Activated CD4-positive, alpha-beta T cell treated with anti-CD3 and anti-CD28 coated beads, Interleukin-2, amount 50 U/mL, for 4 hours (primary cell): ENCODE measurements around the gene SERPINB6.
"Not testable (repeated sequence)": the region's sequence is repeated elsewhere in the genome, so short reads cannot be mapped to it uniquely, and the experiment has no call there.

Experiments used
- DNase-seq, 2 experiments: peaks; one replicate each; pipeline ENCODE4 v3.0.0-alpha.2; 2020

Gene SERPINB6

DNA sequence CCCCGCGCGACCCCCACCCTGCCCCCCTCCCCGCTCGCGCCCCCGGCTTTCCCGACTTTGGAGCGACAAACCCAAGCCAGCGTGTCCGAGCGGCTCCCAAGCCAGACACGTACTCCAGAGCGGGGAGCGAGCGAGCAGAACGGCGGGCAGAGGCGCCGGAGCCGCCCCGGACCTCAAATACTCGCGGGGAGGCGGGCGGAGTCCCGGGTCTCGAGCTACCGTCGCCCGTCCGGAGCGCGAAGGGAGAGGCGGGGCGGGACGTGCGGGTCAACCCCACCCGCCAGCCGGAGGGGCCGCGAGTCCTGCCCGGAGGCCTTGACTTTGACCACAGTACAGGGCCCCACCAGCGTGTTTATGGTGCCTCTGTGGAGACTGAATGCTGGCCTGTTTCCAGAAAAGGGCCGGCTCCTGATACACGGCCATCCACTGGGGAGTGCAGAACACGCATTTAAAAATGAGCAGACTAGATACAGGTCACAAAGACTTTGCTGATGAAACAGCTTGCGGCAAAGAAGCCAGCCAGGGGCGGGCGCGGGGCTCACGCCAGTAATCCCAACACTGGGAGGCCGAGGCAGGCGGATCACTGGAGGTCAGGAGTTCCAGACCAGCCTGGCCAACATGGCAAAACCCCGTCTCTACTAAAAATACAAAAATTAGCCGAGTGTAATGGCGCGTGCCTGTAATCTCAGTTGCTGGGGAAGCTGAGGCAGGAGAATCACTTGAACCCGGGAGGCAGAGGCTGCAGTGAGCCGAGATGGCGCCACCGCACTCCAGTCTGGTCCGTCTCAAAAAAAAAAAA lies at the start of gene SERPINB6:
Gene SERPINB6, minus strand, starts transcription at position 148 of the 799 bp plus-strand sequence. CDS start 12,235 bp downstream, outside the sequence.
- peak; percentile 18 to 19 for DNase-seq

DNA sequence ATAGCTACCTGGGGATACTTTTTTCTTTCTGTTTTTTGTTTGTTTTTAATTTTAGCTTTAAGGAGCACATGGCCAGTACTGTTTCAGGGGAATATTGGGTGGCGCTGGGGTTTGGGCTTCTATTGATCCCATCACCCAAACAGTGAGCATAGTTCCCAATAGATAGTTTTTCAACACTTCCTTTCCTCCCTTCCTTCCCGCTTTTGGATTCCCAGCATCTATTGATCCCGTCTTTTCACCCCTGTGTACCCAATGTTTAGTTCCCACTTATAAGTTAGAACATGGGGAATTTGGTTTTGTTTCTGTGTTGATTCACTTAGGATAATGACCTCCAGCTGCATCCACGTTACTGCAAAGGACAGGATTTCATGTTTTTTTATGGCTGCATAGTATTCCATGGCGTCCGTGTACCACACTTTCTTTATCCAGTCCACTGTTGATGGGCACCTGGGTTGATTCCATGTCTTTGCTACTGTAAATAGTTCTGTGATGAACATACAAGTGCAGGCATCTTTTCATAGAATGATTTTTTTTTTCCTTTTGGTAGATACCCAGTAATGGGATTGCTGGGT lies 48.5 kb upstream of the SERPINB6 start:
- no peak for DNase-seq

DNA sequence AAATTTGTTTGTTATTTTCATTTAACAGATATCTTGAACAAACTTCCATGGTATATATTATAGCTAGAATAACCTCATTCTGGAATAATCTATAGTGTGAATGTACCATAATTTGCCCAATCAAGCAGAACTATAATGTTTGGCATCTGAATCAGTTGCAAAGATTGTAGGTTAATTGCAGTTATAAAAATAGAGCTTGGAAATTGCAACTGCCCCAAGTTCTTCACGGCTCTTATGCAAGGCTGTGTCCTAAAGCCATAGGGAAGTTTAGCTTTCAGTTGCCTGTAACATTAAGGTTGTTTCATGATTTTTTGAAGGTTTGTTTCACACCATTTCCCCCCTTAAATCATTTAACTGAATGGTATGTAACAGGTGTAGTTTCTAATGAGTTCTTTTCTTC lies 47.7 kb upstream of the SERPINB6 start:
- no peak for DNase-seq

DNA sequence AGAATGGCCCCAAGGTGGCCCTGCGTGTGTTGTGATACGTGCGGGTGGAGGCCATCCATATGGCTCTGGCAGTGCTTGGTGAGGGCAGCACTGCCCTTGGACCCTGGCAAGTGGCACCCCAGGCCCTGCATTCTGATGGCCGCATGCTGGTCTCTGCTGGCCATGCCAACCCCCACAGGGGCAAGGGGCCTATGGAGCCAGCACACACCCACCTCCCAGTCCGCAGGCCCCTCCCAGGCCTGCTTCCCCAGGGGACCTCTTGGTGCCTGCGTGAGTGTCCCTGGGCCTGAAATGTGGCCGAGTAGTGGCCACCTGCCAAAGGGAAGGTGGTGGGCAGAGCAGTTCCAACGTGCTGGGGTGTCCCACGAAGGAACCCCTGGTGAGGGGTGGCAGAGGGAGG lies 45.9 kb upstream of the SERPINB6 start:
- DNase-seq: no peak

DNA sequence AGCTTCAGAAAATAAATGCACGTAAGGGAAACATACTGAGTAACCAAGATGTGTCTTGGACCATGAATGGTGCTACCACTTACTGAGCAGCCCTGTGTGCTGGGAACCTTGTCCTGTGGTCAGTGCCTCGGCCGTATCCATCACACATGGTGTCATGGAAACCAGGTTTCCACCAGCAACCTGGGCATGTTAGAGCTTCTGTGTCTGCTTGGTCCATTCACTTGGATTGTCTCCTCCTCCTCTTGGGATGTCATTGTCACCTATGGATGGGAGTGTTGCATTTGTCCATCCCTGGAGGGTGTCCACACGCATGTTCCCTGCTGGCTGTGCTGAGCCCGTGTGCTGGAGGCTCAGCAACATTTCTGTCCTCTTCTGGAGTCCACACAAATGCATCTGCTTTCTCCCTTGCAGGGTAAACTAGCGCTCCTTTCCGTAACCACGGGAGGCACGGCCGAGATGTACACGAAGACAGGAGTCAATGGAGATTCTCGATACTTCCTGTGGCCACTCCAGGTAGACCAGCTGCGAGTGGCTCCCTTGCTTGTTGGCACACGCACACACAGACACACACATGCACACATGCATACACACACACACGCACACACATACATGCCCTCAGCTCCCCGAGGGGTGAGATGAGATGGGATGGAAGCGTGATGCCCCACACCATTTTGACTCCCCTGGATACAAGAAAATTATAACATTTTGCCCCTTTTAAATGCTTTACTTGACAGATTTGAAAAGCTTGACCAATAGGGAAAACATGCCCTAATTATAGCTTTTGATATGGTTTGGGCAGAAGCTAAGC lies 45.3 kb upstream of the SERPINB6 start:
- DNase-seq: no peak

DNA sequence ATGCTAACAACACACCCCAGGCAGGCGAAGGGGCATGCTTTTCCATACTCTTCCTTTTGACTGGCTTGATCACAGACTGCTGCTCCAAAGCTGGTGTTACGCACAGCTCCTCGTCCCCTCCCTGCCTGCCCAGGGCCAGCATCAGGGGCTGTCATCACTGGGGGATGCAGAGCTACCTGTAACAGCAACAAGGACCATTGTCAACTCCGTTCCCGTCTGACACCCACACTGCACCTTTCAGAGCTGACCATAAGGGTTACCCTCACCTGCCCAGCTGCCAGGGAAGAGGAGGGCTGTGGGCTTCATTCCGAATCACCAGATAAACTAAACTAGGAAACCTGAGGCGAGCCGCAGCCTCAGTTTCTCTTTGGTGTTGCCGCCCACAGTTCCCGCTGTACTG lies 43.8 kb upstream of the SERPINB6 start:
- DNase-seq: no peak

DNA sequence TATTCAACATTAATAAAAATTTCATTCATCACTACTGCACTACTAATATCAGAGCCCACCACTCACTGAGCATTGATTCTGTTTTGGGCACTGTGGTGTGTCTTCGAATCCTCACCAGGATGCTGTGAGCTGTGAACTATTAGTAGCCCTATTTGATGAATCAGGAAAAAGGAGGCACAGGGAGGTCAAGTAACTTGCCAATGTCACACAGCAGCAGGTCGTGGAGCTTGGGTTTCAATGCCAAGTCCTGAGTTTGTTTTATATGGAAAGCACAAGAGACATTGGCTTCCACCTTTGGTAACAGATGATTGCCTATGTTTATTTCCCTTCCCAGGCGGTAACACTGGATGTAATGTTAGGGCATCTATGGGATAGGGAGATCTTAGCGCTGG lies 43.3 kb upstream of the SERPINB6 start:
- no peak for DNase-seq

DNA sequence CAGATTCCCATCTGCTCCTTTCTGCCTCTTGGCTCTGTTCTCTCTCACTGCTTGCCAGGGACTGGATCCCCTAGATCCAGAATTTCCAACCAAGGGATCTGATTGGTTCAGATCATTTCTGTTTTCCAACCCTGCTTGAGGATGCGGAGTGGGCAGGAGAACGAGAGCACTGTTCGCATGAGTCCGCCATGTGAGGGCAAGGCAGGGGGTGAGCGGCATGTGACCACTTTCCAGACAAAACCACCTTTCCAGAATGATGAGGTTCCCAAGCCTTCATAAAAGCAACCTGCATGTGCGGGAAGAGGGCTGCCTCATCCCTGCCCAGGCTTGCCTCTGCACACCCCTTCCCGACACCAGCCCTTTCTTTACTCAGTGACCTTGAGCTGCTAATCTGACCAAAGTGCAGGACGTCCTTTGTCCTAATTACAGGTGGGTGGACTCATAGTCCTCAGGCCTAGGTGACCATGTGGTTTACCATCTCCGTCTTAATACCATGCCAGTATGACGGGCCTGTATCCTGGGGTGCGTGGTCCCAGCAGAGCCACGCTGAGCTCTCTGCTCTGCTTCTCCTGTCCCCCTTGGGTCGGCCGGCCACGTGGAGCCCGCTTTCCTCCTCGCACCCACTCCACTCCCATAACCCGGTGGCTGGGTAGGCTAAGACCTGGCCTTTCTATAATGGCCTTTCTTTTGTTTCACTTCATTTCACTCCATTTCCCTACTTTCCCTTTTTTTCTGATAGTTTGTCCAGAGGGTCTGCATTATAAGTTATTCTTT lies 42.7 kb upstream of the SERPINB6 start:
- DNase-seq: no peak

DNA sequence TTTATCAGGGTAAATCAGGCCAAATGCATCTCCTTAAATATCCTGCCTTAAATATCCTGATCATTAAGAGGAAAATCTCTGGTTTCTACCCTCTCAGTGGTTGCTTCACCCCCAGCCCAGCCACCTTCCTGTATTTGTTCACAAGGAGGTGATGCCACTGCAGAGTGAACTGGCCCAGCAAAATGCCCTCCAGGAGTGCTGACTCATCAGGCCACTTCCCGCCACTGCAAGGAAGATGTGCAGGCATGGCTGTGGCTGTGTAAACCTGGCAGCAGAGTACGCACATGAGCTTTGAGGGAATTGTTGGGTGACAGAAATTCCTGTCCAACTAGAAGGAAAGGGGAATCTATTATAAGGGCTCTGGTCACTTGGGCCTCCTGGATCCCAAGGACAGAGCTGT lies 42.1 kb upstream of the SERPINB6 start:
- no peak for DNase-seq

DNA sequence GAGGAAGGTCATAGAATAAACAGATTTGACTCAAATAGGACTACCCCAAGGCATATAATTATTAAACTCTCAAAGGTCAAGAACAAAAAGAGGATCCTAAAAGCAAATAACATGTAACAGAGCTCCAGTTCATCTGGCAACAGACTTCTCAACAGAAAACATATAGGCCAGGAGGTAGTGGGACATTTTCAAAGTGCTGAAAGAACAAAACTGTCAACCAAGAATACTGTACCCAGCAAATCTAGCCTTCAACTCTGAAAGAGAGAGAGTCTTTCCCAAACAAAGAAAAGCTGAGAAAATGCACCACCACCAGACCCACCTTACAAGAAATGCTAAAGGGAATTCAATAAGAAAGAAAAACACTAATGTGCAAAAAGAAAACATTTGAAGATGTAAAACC lies 40.2 kb upstream of the SERPINB6 start:
- no peak for DNase-seq

DNA sequence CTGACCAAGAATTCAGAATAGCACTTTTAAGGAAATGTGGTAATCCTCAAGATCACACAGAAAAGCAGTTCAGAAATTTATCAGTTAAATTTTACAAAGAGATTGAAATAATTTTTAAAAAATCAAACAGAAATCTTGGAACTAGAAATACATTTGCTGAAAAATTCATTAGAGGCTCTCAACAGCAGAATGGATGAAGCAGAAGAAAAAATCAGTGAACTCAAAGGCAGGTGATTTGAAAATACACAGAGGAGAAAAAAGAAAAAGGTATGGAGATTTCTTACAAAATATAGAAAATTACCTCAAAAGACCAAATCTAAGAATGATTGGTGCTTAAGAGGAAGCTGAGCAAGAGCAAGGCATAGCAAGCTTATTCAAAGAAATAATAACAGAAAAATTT lies 39.8 kb upstream of the SERPINB6 start:
- no peak for DNase-seq

DNA sequence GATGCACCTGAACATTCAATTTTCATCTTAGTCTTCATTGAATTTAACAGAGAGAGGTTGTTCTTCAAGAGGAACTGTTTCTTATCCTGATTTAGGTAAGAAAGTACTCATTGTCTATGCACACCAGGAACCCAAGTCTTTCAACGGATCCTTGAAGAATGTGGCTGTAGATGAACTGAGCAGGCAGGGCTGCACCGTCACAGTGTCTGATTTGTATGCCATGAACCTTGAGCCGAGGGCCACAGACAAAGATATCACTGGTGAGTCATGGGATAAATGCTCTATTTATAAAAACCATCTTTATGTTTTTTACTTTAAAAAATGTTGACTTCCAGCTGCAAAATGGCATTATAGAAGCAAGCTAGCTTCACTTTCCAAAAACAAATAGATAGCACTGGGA lies 38.6 kb upstream of the SERPINB6 start:
- DNase-seq: no peak

DNA sequence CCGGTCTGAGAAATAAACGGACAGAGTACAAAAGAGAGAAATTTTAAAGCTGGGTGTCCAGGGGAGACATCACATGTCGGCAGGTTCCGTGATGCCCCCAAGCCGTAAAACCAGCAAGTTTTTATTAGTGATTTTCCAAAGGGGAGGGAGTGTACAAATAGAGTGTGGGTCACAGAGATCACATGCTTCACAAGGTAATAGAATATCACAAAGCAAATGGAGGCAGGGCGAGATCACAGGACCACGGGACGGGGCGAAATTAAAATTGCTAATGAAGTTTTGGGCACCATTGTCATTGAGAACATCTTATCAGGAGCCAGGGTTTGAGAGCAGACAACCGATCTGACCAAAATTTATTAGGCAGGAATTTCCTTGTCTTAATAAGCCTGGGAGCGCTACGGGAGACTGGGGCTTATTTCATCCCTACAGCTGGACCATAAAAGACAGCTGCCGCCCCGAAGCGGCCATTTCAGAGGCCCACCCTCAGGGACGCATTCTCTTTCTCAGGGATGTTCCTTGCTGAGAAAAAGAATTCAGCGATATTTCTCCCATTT lies 37.4 kb upstream of the SERPINB6 start:
- not testable (repeated sequence) for DNase-seq

DNA sequence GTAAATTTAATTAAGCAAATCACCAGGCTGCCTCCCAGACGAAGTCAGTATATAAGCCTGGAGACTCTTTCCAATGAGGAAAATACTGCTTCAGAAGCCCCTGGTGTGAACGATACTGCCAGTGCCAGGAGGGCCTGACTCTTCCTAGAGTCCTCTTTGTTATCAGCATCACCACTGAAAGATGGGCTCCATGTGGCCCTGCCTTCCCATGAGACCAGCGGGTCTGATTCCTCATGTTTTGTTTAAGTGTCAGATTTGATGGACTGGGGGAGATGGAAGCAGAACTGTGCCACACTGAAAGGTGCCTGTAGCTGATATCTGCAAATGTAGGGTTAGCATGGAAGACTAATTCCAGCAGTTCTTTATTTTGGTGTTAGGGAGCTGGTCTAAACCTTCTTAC lies 36.2 kb upstream of the SERPINB6 start:
- no peak for DNase-seq

DNA sequence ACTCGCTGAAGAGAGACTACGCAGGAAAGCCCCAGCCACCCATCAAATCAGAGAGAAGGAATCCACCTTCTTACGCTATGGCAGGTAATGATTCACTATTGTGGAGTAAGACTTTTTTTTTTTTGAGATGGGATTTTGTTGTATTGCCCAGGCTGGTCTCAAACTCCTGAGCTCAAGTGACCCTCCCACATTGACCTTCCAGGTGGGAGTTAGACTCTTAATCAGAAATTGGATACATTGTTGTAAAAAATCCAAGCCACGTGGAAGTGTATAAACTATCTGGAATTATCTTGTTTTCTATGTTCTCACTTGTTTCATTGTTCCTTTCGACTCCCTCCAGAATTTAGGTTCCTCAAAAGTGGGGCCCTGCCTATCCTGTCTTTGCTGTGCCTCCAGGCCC lies 35.1 kb upstream of the SERPINB6 start:
- no peak for DNase-seq

DNA sequence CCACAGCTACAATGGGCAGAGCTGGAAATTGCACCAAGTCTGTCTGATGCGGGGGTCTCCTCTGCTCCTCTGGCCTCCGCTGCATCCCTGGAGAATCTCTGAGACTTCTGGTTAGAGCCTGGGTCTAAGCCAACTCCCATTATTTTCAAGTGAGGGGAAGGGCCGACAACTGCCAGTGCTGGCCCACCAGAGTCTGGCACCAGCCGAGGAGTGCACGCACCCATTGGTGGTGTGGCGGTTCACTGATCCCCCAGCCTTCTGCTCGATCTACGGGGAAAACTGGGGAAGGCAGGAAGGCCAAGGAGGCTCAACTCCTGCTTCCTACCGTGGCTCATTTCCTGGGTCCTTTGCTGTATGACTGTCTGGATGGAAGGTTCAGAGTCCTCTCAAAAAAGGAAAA lies 34.5 kb upstream of the SERPINB6 start:
- DNase-seq: no peak

DNA sequence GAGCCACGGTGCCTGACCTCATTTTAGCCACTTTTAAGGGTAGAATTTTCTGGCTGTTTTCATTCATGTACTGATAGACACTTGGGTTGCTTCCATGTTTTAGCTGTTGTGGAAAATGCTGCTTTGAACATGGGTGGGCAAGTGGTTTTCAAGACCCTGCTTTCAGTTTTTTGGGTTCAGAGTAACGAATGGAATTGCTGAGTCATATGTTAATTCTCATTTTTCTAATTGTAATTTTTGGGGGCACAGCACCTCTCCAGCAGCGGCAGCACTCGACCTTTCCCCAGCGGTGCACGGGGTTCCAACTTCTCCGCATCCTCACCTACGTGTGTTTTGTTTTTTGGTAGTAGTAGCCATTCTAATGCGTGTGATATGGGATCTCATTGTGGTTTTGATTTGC lies 33.7 kb upstream of the SERPINB6 start:
- DNase-seq: no peak

DNA sequence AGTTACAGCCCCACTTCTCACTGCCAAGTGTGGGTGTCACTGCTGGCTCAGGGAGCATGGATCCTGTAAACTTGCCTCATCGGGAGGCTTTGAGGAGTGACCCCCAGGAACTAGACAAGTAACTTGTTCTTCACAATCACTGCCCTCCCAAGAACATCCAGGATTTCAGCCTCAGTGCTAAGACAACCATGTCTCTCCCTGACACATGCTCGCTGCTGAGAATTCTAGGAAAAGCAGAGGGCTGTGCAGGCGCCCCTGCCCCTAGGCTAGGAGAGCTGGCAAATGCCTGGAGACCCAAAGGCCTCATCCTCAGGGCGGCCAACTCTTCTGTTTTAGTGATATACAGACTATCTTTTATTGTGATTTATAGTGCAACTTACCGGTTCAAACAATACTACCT lies 31.9 kb upstream of the SERPINB6 start:
- not testable (repeated sequence) for DNase-seq

DNA sequence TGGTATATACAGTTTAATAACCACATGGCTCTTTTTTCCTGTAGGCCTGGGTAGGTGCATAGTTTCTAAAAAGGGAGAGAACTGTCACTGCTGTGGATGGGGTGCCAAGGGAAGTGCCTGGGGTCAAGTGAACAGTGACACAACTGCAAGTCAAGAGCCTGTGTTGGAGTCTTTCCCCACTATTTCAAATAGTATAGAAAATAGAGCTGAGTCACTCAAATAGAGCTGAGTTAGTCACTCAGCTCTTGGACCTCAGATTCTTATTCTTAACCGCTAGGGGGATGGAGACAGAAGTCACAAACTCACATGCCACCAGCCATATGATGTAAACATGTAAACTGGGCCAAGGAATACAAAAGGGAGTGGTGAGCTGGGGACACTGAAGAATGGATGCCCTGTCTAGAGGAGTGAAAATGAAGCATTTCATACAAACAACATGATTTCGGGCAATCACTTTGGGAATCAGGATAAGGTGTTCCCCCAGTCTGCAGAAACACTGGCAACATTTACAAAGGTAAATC lies 30.5 kb upstream of the SERPINB6 start:
- no peak for DNase-seq

DNA sequence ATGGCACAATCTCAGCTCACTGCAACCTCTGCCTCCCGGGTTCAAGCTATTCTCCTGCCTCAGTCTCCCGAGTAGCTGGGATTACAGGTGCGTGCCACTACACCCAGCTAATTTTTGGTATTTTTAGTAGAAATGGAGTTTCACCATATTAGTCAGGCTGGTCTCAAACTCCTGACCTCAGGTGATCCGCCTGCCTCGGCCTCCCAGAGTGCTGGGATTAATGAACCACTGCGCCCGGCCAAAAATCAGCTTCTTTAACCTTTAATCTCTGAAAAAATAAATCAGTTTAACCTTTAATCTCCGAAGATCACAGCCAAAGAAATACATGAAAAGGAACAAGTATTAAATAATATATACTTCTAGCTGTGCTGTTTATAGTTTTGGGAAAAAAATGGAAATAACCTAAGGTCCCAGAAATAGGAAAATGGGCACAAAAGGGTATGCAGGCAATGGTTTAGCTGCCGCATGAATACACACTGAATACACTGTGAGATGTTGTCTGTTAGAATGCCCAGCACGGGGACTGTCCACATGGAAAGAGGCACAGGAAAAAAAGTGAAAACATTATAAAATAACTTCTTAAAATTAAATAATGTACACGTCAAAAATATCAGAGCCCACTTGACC lies 29.9 kb upstream of the SERPINB6 start:
- DNase-seq: no peak

DNA sequence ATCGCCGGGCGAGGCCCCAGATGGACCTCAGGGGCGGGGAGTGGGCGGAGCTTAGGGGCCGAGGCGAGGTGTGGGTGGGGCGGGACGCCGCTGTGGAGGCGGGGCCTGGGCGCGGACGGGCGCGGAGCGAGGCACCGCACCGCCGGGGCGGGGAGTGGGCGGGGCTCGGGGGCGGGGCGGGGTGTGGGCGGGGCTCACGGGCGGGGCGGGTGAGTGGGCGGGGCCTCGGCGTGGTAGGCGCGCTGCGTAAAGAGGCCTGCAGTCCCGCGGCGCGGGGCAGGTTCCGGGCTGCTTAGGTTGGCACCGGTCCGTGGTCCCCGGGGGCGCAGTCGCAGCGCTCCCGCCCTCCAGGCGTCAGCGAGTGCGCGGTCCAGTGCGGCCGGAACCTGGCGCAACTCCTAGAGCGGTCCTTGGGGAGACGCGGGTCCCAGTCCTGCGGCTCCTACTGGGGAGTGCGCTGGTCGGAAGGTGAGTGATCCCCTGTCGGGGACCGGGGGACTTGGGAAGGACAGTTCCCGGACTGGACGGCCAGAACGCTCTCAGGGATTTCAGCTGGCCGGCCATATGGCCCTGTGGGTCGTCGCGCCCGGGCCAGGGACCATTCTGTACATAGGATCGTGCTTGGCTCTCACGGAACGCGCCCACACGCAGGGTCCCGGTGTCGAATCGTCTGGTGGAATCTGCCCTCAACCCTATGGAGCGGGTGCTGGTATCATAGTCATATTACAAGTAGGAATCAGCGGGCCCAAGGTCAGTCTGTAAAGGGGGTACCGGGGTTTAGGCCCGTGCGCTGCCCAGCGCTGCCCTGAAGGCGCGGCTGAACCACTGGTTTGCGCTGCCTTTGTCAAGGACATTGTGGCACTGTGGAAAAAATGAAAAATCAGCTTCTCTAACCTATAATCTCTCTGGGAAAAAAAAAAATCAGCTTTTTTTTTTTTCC lies 28.5 kb upstream of the SERPINB6 start, which contains the start of gene NQO2:
Gene NQO2, plus strand, starts transcription at position 277 of the 940 bp plus-strand sequence. CDS start 6,659 bp downstream, outside the sequence.
- peak; percentile 85 for DNase-seq
